Uterus (tissue), 2 donors: Measurements from ENCODE around the gene SECTM1.

Source experiments
- CTCF ChIP-seq, 4 experiments: fragments of 200-600 bp in 2 of 4; fragments of 450-650 bp in 2 of 4; sonication (generic) in 2 of 4; IDR thresholded peaks; one replicate each; pipeline ENCODE4 v1.5.1; 2016 to 2019; ENCODE audit warnings: antibody characterized with exemption in 4 of 4, mild to moderate bottlenecking in 2 of 4, moderate library complexity in 1 of 4
- POLR2A ChIP-seq, 2 donors: fragments of 450-650 bp; IDR thresholded peaks; one replicate each; pipeline ENCODE4 v1.6.1; 2016; ENCODE audit warnings: antibody characterized with exemption in 2 of 2, mild to moderate bottlenecking in 1 of 2, moderate library complexity in 1 of 2

- TF ChIP-seq CTCF (IDR thresholded peaks at IDR 0.05) (no peak), POLR2A (IDR thresholded peaks at IDR 0.05) (no peak)
Measured at GRCh38 chr17:82333279-82334171, at the start of gene SECTM1.
